Measurements from ENCODE around the gene COL6A5.

The COL6A5 gene

GRCh38 chr3:130522399-130522798, 176.9 kb downstream of the COL6A5 start:
- no peak for DNase-seq

DNA sequence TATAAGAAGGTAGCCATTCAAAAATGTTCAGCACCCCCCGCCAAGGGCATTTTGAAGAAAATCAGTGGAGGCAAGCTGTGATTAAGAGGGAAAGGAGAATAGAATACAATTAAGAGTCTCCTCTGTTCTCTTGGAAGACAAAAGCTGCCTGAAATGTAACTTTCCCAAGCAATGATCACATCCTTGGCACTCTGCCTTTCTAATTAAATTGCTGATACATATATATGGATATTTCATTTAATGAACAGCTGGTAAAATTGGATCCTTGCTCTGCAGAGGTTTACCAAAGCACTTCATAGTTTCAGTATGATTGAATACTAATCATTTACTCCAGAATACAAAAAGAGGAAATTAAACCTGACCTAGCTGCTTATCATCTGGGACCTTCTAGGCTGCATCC, 182.0 kb downstream of the COL6A5 start:
- DNase-seq: no peak

- no peak for DNase-seq
Measured at GRCh38 chr3:130528120-130528519, 182.6 kb downstream of the COL6A5 start.

- no peak for DNase-seq
Measured at GRCh38 chr3:130529486-130530215, 184.2 kb downstream of the COL6A5 start.

GRCh38 chr3:130533247-130533646, 187.8 kb downstream of the COL6A5 start:
- no peak for DNase-seq

Measured in CD4-positive, alpha-beta T cell treated with Interleukin-10 for 1 hour (primary cell).